ENCODE results near the gene CCDC158. TPM values are rescaled to one million over a fixed set of nuclear protein-coding genes. Genes with fewer than 3 reads are reported as not detected.

The CCDC158 gene
- total RNA-seq, 4 donors from 2014 or later: 0.16 to 0.55 TPM; not detected in 2

GRCh38 chr4:76376534-76376933 lies 44.4 kb downstream of the CCDC158 start:
- H3K27me3 ChIP-seq: no peaks in the 10 kb centered on the region
- 89 to 91% methylated on average over 1 of the region's 1 CpG for WGBS, 2 donors (ENCODE audit: low coverage in 1 of 2)
- peaks cover 0 to 13% (median 5%) of the 10 kb centered on the region in 4 donors for H3K4me1 ChIP-seq
- intact Hi-C loops (cut with DNase I; ENCODE audit: low total_unique reads) (no loop called here), in situ Hi-C loops (cut with MboI; ENCODE audit: low pct_ligation_motif_present in 1 of 4, low pct_unique_long_range_greater_than_20kb in 1 of 4, low sequenced_read_pairs in 3 of 4) (loop anchor here in 1 of 4 donors (10.0 kb wide), 1 partner anchor 192 kb away; no protein-coding TSS in a partner anchor)
- H3K9me3 ChIP-seq: no peaks in the 10 kb centered on the region
- TF ChIP-seq POLR2A (IDR thresholded peaks at IDR 0.05): no peak
- no peak for TF ChIP-seq EP300 (IDR thresholded peaks at IDR 0.05; ENCODE audit: low read depth)
- no peak for TF ChIP-seq POLR2AphosphoS5 (IDR thresholded peaks at IDR 0.05)
- TF ChIP-seq CTCF (IDR thresholded peaks at IDR 0.05): no peak
- no peak for DNase-seq
- no peaks in the 10 kb centered on the region for H3K36me3 ChIP-seq
- no peak overlapping the region for H3K4me3 ChIP-seq
- H3K27ac ChIP-seq: no peak overlapping the region

GRCh38 chr4:76375703-76376102 lies 45.2 kb downstream of the CCDC158 start:
- Histone ChIP-seq H3K27me3 (no peaks in the 10 kb centered on the region), H3K4me1 (peaks cover 0 to 13% (median 5%) of the 10 kb centered on the region in 4 donors), H3K9me3 (no peaks in the 10 kb centered on the region), H3K4me3 (no peak overlapping the region), H3K27ac (no peak overlapping the region), H3K36me3 (no peaks in the 10 kb centered on the region)
- WGBS, 2 donors (ENCODE audit: low coverage in 1 of 2): 79 to 87% methylated on average over 1 of the region's 1 CpG
- TF ChIP-seq POLR2AphosphoS5 (IDR thresholded peaks at IDR 0.05) (no peak), CTCF (IDR thresholded peaks at IDR 0.05) (no peak), EP300 (IDR thresholded peaks at IDR 0.05; ENCODE audit: low read depth) (no peak), POLR2A (IDR thresholded peaks at IDR 0.05) (no peak)
- no peak for DNase-seq
- in situ Hi-C loops (cut with MboI; ENCODE audit: low pct_ligation_motif_present in 1 of 4, low pct_unique_long_range_greater_than_20kb in 1 of 4, low sequenced_read_pairs in 3 of 4) (loop anchor here in 1 of 4 donors (10.0 kb wide), 1 partner anchor 191 kb away; no protein-coding TSS in a partner anchor), intact Hi-C loops (cut with DNase I; ENCODE audit: low total_unique reads) (no loop called here)

DNA sequence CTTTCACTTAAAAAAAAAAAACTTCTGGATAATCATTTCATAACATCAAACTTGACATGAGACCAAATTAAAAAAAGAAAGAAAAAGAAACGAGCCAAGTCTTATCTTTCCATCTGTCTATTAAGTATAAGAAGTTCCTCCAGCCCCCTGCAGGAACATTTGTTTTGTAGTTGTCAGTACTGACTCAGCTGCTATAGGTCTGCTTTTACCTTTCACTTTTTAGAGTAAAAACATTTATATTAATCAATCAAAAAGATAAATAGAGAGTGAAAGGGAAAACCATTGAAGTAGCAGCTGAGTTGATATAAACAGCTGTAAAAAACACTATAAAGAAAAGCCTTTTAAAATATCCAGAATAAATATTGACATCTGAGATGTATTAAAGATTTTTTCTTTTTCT lies 46.1 kb downstream of the CCDC158 start:
- WGBS, 2 donors (ENCODE audit: low coverage in 1 of 2): 26 to 36% methylated on average over 1 of the region's 1 CpG
- no peaks in the 10 kb centered on the region for H3K36me3 ChIP-seq

More for the DNA sequence above, 46.1 kb downstream of the CCDC158 start:
- in situ Hi-C loops (cut with MboI; ENCODE audit: low pct_ligation_motif_present in 1 of 4, low pct_unique_long_range_greater_than_20kb in 1 of 4, low sequenced_read_pairs in 3 of 4): loop anchor here in 2 of 4 donors (10.0 to 25.0 kb wide), 2 partner anchors 187 to 190 kb away; no protein-coding TSS in a partner anchor
- intact Hi-C loops (cut with DNase I; ENCODE audit: low total_unique reads): no loop called here
- no peak overlapping the region for H3K27ac ChIP-seq
- H3K27me3 ChIP-seq: no peaks in the 10 kb centered on the region
- H3K4me1 ChIP-seq: peaks cover 0 to 13% (median 5%) of the 10 kb centered on the region in 4 donors
- H3K4me3 ChIP-seq: no peak overlapping the region
- TF ChIP-seq CTCF (IDR thresholded peaks at IDR 0.05): no peak
- no peak for TF ChIP-seq POLR2AphosphoS5 (IDR thresholded peaks at IDR 0.05)
- TF ChIP-seq EP300 (IDR thresholded peaks at IDR 0.05; ENCODE audit: low read depth): no peak
- no peak for TF ChIP-seq POLR2A (IDR thresholded peaks at IDR 0.05)
- no peak for DNase-seq
- no peaks in the 10 kb centered on the region for H3K9me3 ChIP-seq
